Uterus (tissue), 2 donors: Measurements from ENCODE around the gene NAA35.

Experiments
- POLR2A ChIP-seq, 2 donors: fragments of 450-650 bp; IDR thresholded peaks; one replicate each; pipeline ENCODE4 v1.6.1; 2016; ENCODE audit warnings: antibody characterized with exemption in 2 of 2, mild to moderate bottlenecking in 1 of 2, moderate library complexity in 1 of 2
- TF ChIP-seq, protein P1 (sequence below), 4 experiments: fragments of 200-600 bp in 2 of 4; fragments of 450-650 bp in 2 of 4; sonication (generic) in 2 of 4; IDR thresholded peaks; one replicate each; pipeline ENCODE4 v1.5.1; 2016 to 2019; ENCODE audit warnings: antibody characterized with exemption in 4 of 4, mild to moderate bottlenecking in 2 of 4, moderate library complexity in 1 of 4

DNA sequence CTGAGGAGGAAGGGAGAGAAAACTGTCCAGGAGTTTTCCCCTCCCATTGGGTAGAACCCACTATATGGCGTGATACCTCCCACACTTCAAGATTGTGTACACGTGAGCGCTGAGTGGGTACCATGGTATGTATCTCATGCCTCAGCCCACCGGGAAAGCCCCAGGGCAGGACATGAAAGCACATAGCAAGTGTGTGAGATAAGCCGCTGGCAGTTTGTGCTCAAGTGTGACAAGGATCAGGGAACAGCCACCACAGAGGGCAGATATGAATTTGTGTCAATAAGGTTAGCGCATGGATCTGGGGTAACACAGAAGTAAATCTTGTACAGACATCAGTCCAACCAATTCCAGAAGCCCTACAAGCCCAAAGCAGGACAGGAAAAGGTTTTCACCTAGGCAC lies 42.6 kb upstream of the NAA35 start:
- TF ChIP-seq, protein P1, sequence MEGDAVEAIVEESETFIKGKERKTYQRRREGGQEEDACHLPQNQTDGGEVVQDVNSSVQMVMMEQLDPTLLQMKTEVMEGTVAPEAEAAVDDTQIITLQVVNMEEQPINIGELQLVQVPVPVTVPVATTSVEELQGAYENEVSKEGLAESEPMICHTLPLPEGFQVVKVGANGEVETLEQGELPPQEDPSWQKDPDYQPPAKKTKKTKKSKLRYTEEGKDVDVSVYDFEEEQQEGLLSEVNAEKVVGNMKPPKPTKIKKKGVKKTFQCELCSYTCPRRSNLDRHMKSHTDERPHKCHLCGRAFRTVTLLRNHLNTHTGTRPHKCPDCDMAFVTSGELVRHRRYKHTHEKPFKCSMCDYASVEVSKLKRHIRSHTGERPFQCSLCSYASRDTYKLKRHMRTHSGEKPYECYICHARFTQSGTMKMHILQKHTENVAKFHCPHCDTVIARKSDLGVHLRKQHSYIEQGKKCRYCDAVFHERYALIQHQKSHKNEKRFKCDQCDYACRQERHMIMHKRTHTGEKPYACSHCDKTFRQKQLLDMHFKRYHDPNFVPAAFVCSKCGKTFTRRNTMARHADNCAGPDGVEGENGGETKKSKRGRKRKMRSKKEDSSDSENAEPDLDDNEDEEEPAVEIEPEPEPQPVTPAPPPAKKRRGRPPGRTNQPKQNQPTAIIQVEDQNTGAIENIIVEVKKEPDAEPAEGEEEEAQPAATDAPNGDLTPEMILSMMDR (IDR thresholded peaks at IDR 0.05), result no peak
- TF ChIP-seq POLR2A (IDR thresholded peaks at IDR 0.05), result no peak
